ENCODE measurements around the gene GPR52. TPM values are rescaled to one million over a fixed set of nuclear protein-coding genes. Genes with fewer than 3 reads are reported as not detected.

GPR52 gene, protein sequence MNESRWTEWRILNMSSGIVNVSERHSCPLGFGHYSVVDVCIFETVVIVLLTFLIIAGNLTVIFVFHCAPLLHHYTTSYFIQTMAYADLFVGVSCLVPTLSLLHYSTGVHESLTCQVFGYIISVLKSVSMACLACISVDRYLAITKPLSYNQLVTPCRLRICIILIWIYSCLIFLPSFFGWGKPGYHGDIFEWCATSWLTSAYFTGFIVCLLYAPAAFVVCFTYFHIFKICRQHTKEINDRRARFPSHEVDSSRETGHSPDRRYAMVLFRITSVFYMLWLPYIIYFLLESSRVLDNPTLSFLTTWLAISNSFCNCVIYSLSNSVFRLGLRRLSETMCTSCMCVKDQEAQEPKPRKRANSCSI
- 0.34 and 0.78 TPM in 2 replicates for total RNA-seq

DNA sequence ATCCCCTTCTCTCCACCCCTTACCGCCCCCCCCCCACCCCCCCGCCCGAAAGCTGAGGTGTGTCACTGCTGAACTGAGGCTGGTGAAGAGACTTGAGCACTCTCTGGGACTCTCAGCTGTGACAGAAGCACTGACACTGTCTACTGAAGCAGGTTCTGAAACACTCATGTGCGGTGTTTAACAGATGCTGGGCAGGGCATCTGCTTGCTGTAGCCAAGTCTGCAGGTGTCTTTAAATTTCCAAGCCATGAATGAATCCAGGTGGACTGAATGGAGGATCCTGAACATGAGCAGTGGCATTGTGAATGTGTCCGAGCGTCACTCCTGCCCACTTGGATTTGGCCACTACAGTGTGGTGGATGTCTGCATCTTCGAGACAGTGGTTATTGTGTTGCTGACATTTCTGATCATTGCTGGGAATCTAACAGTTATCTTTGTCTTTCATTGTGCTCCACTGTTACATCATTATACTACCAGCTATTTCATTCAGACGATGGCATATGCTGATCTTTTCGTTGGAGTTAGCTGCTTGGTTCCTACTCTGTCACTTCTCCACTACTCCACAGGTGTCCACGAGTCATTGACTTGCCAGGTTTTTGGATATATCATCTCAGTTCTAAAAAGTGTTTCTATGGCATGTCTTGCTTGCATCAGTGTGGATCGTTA is at the start of gene GPR52:
Gene GPR52 (plus strand): TSS at position 99 of the 665 bp plus-strand sequence. CDS start 148 bp downstream, at position 247.

All from nasal cavity respiratory epithelium epithelial cell of viscerocranial mucosa (primary cell).